Measurements from ENCODE around the gene OTOGL. TPM values are rescaled to one million over a fixed set of nuclear protein-coding genes. Genes with fewer than 3 reads are reported as not detected.

OTOGL gene
- total and polyA plus RNA-seq, 4 donors, result 0.09 to 0.71 (median 0.21) TPM

- H3K27me3 ChIP-seq (ENCODE audit: control insufficient read depth in 3 of 3, insufficient read depth in 3 of 3, low read length in 2 of 3), result no peaks in the 10 kb centered on the region
- no peaks in the 10 kb centered on the region for H3K36me3 ChIP-seq (ENCODE audit: control insufficient read depth in 4 of 4, insufficient read depth in 4 of 4, low read length in 4 of 4)
- H3K4me1 ChIP-seq (ENCODE audit: control insufficient read depth in 5 of 5, insufficient read depth in 5 of 5, low read length in 5 of 5), result peaks cover 0 to 19% (median 4%) of the 10 kb centered on the region in 5 donors
- H3K4me3 ChIP-seq, result no peak overlapping the region
- DNase-seq, result no peak
- TF ChIP-seq CTCF (IDR thresholded peaks at IDR 0.05; ENCODE audit: control extremely low read depth, extremely low read depth), result no peak
- no peak overlapping the region for H3K27ac ChIP-seq (ENCODE audit: low read depth in 1 of 2, low read length in 1 of 2)
- H3K9ac ChIP-seq (ENCODE audit: insufficient read depth in 1 of 2, low read length in 2 of 2), result no peak overlapping the region
- ATAC-seq (ENCODE audit: insufficient read depth, low FRiP score), result no peak
- H3K9me3 ChIP-seq (ENCODE audit: control insufficient read depth in 4 of 4, insufficient read depth in 3 of 4, low read length in 3 of 4), result no peaks in the 10 kb centered on the region
These were observed 134.6 kb downstream of the OTOGL start for GRCh38 chr12:80233926-80234325.

- H3K4me3 ChIP-seq, result no peak overlapping the region
- WGBS, 2 donors, result 83% methylated on average over 3 of the region's 3 CpGs
- no peaks in the 10 kb centered on the region for H3K9me3 ChIP-seq (ENCODE audit: control insufficient read depth in 4 of 4, insufficient read depth in 3 of 4, low read length in 3 of 4)
- H3K36me3 ChIP-seq (ENCODE audit: control insufficient read depth in 4 of 4, insufficient read depth in 4 of 4, low read length in 4 of 4), result no peaks in the 10 kb centered on the region
- H3K27ac ChIP-seq (ENCODE audit: low read depth in 1 of 2, low read length in 1 of 2), result no peak overlapping the region
- no peak overlapping the region for H3K9ac ChIP-seq (ENCODE audit: insufficient read depth in 1 of 2, low read length in 2 of 2)
- TF ChIP-seq CTCF (IDR thresholded peaks at IDR 0.05; ENCODE audit: control extremely low read depth, extremely low read depth), result no peak
- ATAC-seq (ENCODE audit: insufficient read depth, low FRiP score) (no peak), DNase-seq (no peak)
- H3K4me1 ChIP-seq (ENCODE audit: control insufficient read depth in 5 of 5, insufficient read depth in 5 of 5, low read length in 5 of 5), result peaks cover 0 to 13% (median 2%) of the 10 kb centered on the region in 5 donors
- no peaks in the 10 kb centered on the region for H3K27me3 ChIP-seq (ENCODE audit: control insufficient read depth in 3 of 3, insufficient read depth in 3 of 3, low read length in 2 of 3)
These were observed 135.3 kb downstream of the OTOGL start for GRCh38 chr12:80234667-80235066.

GRCh38 chr12:80235944-80236343 is 136.6 kb downstream of the OTOGL start:
- H3K36me3 ChIP-seq (ENCODE audit: control insufficient read depth in 4 of 4, insufficient read depth in 4 of 4, low read length in 4 of 4), result no peaks in the 10 kb centered on the region
- DNase-seq, result no peak
- TF ChIP-seq CTCF (IDR thresholded peaks at IDR 0.05; ENCODE audit: control extremely low read depth, extremely low read depth), result no peak
- no peak overlapping the region for H3K27ac ChIP-seq (ENCODE audit: low read depth in 1 of 2, low read length in 1 of 2)
- H3K9ac ChIP-seq (ENCODE audit: insufficient read depth in 1 of 2, low read length in 2 of 2), result no peak overlapping the region
- H3K4me1 ChIP-seq (ENCODE audit: control insufficient read depth in 5 of 5, insufficient read depth in 5 of 5, low read length in 5 of 5), result peaks cover 0 to 5% (median 0%) of the 10 kb centered on the region in 5 donors
- no peak for ATAC-seq (ENCODE audit: insufficient read depth, low FRiP score)
- no peaks in the 10 kb centered on the region for H3K9me3 ChIP-seq (ENCODE audit: control insufficient read depth in 4 of 4, insufficient read depth in 3 of 4, low read length in 3 of 4)
- no peak overlapping the region for H3K4me3 ChIP-seq
- H3K27me3 ChIP-seq (ENCODE audit: control insufficient read depth in 3 of 3, insufficient read depth in 3 of 3, low read length in 2 of 3), result no peaks in the 10 kb centered on the region

- no peak overlapping the region for H3K27ac ChIP-seq (ENCODE audit: low read depth in 1 of 2, low read length in 1 of 2)
- DNase-seq (no peak), ATAC-seq (ENCODE audit: insufficient read depth, low FRiP score) (no peak)
- no peaks in the 10 kb centered on the region for H3K27me3 ChIP-seq (ENCODE audit: control insufficient read depth in 3 of 3, insufficient read depth in 3 of 3, low read length in 2 of 3)
- no peak overlapping the region for H3K4me3 ChIP-seq
- H3K9ac ChIP-seq (ENCODE audit: insufficient read depth in 1 of 2, low read length in 2 of 2), result no peak overlapping the region
- H3K9me3 ChIP-seq (ENCODE audit: control insufficient read depth in 4 of 4, insufficient read depth in 3 of 4, low read length in 3 of 4), result no peaks in the 10 kb centered on the region
- no peak for TF ChIP-seq CTCF (IDR thresholded peaks at IDR 0.05; ENCODE audit: control extremely low read depth, extremely low read depth)
- peaks cover 0 to 5% (median 2%) of the 10 kb centered on the region in 5 donors for H3K4me1 ChIP-seq (ENCODE audit: control insufficient read depth in 5 of 5, insufficient read depth in 5 of 5, low read length in 5 of 5)
- H3K36me3 ChIP-seq (ENCODE audit: control insufficient read depth in 4 of 4, insufficient read depth in 4 of 4, low read length in 4 of 4), result no peaks in the 10 kb centered on the region
These were observed 140.5 kb downstream of the OTOGL start for GRCh38 chr12:80239867-80240266.
